Pericardium fibroblast (primary cell): ENCODE data around the gene CRYBB1. TPM values are rescaled to one million over a fixed set of nuclear protein-coding genes. Genes with fewer than 3 reads are reported as not detected.

Experiments used
- total RNA-seq: library from RNA; depleted of rRNA; stranded (reverse); fragments of >200 nt; gene quantifications from 2 replicates; pipeline ENCODE4 v1.2.3, GENCODE V29; 2015

CRYBB1 gene
- not detected in 2 replicates for total RNA-seq

DNA sequence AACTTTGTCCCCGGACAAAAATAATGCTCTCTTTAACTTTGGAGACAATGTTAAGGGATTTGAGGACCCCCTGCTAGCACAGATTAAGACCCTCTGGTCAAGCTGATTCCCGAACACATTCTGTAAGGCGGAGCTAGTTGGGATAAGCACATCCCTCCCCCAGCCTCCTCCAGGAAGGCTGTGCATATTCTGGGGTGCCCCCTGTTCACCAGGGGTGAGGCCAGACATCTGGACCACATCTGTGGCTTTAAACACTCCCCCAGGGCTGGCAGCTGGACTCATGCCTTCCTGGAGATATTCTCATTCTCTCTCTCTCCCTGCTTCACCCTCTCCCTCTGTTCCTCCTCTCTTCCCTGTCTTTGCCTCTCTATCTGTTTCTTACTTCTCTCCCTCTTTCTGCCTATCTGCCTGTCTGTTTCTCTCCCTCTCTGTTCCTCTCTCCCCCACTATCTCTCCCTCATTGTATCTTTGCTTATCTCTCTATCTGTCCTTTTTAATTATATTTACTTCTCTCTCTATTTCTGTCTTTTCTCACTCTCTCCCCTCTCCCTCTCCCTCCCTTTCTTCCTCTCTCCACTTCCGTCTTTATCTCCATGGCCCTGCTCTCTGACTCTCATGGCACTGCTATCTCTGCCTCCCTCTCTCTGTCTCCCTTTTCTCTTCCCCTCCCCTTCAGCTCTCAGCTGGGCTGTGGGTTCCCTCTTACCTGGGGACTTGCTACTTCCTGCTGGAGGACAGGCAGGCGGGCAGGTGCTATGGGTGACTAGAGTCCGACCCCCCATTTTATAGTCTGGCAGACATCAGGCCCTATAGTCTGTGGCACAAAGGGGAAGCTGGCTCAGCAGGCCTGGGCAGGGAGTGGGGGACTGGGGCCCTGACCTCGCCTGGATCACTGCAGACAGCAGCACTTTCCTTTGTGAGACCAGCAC, at the start of gene CRYBB1:
Gene CRYBB1 (minus strand): TSS at position 757 of the 929 bp plus-strand sequence. CDS start 1,708 bp downstream, outside the sequence.

GRCh38 chr22:26656891-26657851, 39.3 kb upstream of the CRYBB1 start, which contains the start of gene MIAT:
MIAT (plus strand) TSS chr22:26657588.

DNA sequence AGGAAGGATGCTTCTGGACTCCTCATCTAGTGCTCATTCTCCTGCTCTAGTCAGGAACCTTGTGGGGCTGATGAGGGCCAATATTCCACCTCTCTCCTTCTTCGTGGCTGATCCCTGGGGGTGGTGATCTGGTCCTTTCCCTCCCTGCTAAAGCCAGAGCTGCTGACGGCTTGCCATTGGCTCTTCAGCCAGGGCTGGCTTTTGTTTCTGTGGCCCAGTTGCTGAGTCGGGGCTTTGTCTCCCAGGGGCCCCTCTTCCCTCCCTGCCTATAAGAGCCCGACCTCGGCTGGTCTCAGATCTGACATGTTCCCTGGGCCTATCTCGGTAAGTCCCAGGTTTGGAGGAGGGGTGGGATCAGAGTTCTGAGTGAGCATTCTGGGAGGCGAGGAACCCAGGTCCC, 3.8 kb upstream of the CRYBB1 start, which contains the start of gene CRYBA4:
Gene CRYBA4 (plus strand): TSS at position 301 of the 400 bp plus-strand sequence. CDS start 634 bp downstream, outside the sequence.

GRCh38 chr22:26589845-26590736, 27.7 kb downstream of the CRYBB1 start, which contains the start of gene TPST2:
TPST2 (minus strand) TSS chr22:26590132; CDS start chr22:26541630, 48,502 bp downstream.

Other genes starting within 250 kb of the CRYBB1 start
- 0.82 and 1.1 TPM in 2 replicates for gene ASPHD2, start 188.8 kb downstream of the CRYBB1 start, total RNA-seq
- gene HPS4, start 134.2 kb downstream of the CRYBB1 start, total RNA-seq = 8.9 and 18.8 TPM in 2 replicates
- 10.6 and 15.2 TPM in 2 replicates for gene SRRD, start 134.2 kb downstream of the CRYBB1 start, total RNA-seq
- 15.2 and 16.1 TPM in 2 replicates for gene TFIP11, start 105.6 kb downstream of the CRYBB1 start, total RNA-seq
- 15.3 and 19.1 TPM in 2 replicates for gene TPST2, start 27.9 kb downstream of the CRYBB1 start, total RNA-seq
- gene CRYBA4, start 3.9 kb upstream of the CRYBB1 start, total RNA-seq = not detected in 2 replicates
- 0.12 and 0.17 TPM in 2 replicates for gene MIAT, start 39.6 kb upstream of the CRYBB1 start, total RNA-seq